ENCODE results near the gene KCNJ6. TPM values are rescaled to one million over a fixed set of nuclear protein-coding genes. Genes with fewer than 3 reads are reported as not detected.

KCNJ6 gene
- total and polyA plus RNA-seq, 9 of the 15 experiments (the other 6 are each of a cell fraction or from before 2014, with no cell fraction given), result 0.06 to 0.21 (median 0.13) TPM; not detected in 1

- no peaks in the 10 kb centered on the region for H3K79me2 ChIP-seq (ENCODE audit: control insufficient read depth, insufficient read depth, low read length)
- no peak overlapping the region for H3K27ac ChIP-seq (ENCODE audit: extremely low read depth, low read depth, low read length)
- in situ Hi-C loops (cut with MboI), result no loop called here
- H3K4me1 ChIP-seq (replicated peaks in 1 of 2; ENCODE audit: control insufficient read depth in 2 of 2, insufficient read depth in 2 of 2, low read length in 2 of 2), result no peaks in the 10 kb centered on the region
- ChIA-PET CTCF (ENCODE audit: low intra/inter-chr PET ratio) (no interaction called here), POLR2A (no interaction called here)
- H3K9me1 ChIP-seq (ENCODE audit: control insufficient read depth, insufficient read depth, low read length), result no peaks in the 10 kb centered on the region
- no peak overlapping the region for H3K4me3 ChIP-seq
- DNase-seq (ENCODE audit: extremely low read depth in 1 of 4, low spot score in 3 of 4), result no peak
- H3K27me3 ChIP-seq (ENCODE audit: control insufficient read depth in 2 of 2, insufficient read depth in 2 of 2, low read length in 2 of 2), result peaks cover 0 to 2% of the 10 kb centered on the region in 2 experiments; a peak in 1 of 5 replicates
- intact Hi-C loops (cut with micrococcal nuclease), result no loop called here
- no peak overlapping the region for H2AFZ ChIP-seq (ENCODE audit: low read depth, low read length)
- WGBS (ENCODE audit: insufficient coverage, low coverage, missing lambda C conversion rate), result 0% methylated on average over 1 of the region's 1 CpG
- H3K9ac ChIP-seq (ENCODE audit: insufficient read depth in 1 of 2, low read depth in 2 of 2, low read length in 2 of 2), result no peak overlapping the region
- H4K20me1 ChIP-seq (replicated peaks; ENCODE audit: control insufficient read depth, insufficient read depth, low read length), result no peaks in the 10 kb centered on the region
- ATAC-seq, result no peak
- no peak for FAIRE-seq
- H3K36me3 ChIP-seq (ENCODE audit: control insufficient read depth, insufficient read depth, low read length), result no peaks in the 10 kb centered on the region
- no TSS peak for BruUV-seq (replicated peaks)
- no peak overlapping the region for H3K4me2 ChIP-seq (ENCODE audit: insufficient read depth, low read length)
- no peaks in the 10 kb centered on the region for H3K9me3 ChIP-seq (replicated peaks; ENCODE audit: control insufficient read depth, insufficient read depth, low read depth, low read length)
- no peak for TF ChIP-seq HDAC1 (IDR thresholded peaks at IDR 0.05)
- no peak for TF ChIP-seq NRF1 (conservative IDR thresholded peaks at IDR 0.05 in 1 of 2, IDR thresholded peaks at IDR 0.05 in 1 of 2)
- no peak for TF ChIP-seq ZNF165 (CRISPR knock-in tag; IDR thresholded peaks at IDR 0.05; ENCODE audit: borderline replicate concordance)
- no peak for TF ChIP-seq ZNF444 (CRISPR knock-in tag; IDR thresholded peaks at IDR 0.05)
- no peak for TF ChIP-seq SFPQ (IDR thresholded peaks at IDR 0.05; ENCODE audit: low read depth, low read length)
- TF ChIP-seq ZNF717 (CRISPR knock-in tag; IDR thresholded peaks at IDR 0.05), result no peak
- no peak for TF ChIP-seq SAFB (IDR thresholded peaks at IDR 0.05; ENCODE audit: borderline replicate concordance, low read depth, low read length)
- TF ChIP-seq CBX1 (IDR thresholded peaks at IDR 0.05; ENCODE audit: low read depth), result no peak
- TF ChIP-seq LARP7 (IDR thresholded peaks at IDR 0.05), result no peak
- TF ChIP-seq NELFE (IDR thresholded peaks at IDR 0.05; ENCODE audit: insufficient read depth, insufficient read length), result no peak
- TF ChIP-seq PYGO2 (tag; IDR thresholded peaks at IDR 0.05), result no peak
- no peak for TF ChIP-seq STAT6 (CRISPR knock-in tag; IDR thresholded peaks at IDR 0.05)
- TF ChIP-seq TAF1 (IDR thresholded peaks at IDR 0.05; ENCODE audit: control insufficient read depth, extremely low read depth, insufficient read depth, low read length, severe bottlenecking), result no peak
- no peak for TF ChIP-seq PHTF2 (CRISPR knock-in tag; IDR thresholded peaks at IDR 0.05)
- TF ChIP-seq DMBX1 (CRISPR knock-in tag; IDR thresholded peaks at IDR 0.05; ENCODE audit: borderline replicate concordance), result no peak
- no peak for TF ChIP-seq ZBTB2 (IDR thresholded peaks at IDR 0.05)
- TF ChIP-seq ZNF57 (CRISPR knock-in tag; IDR thresholded peaks at IDR 0.05), result no peak
Observed at GRCh38 chr21:37787456-37787855, 128.8 kb downstream of the KCNJ6 start.

Data from K562 (cell line).